ENCODE data around the gene KHDC4. TPM values are rescaled to one million over a fixed set of nuclear protein-coding genes. Genes with fewer than 3 reads are reported as not detected.

KHDC4 gene
- total RNA-seq, 1 experiment from 2014 or later, result 57.7 TPM

GRCh38 chr1:155911156-155912055 is 22.8 kb downstream of the KHDC4 start, which contains the start of gene RIT1:
Gene RIT1, minus strand, starts transcription at chr1:155911349. Its CDS starts 588 bp downstream, at chr1:155910761.
- Histone ChIP-seq H4K20me1 (ENCODE audit: control insufficient read depth, insufficient read depth, insufficient read length) (no peaks in the 10 kb centered on the region), H3K23ac (ENCODE audit: insufficient read length, low read depth, low read length) (no peak within 1 kb of the TSS), H3K79me1 (ENCODE audit: insufficient read depth, low read depth, low read length, poor library complexity, severe bottlenecking) (no peaks in the 10 kb centered on the region), H3K4me2 (ENCODE audit: insufficient read depth, insufficient read length, low read length) (peak within 1 kb of the TSS; percentile 56), H3K9ac (ENCODE audit: extremely low read depth, insufficient read length, low read length) (peak within 1 kb of the TSS; percentile 17), H3K4ac (ENCODE audit: low read depth, low read length) (no peak within 1 kb of the TSS), H4K8ac (replicated peaks; ENCODE audit: insufficient read length, low read depth, low read length) (no peak within 1 kb of the TSS), H2BK20ac (ENCODE audit: low read depth, low read length, poor library complexity, severe bottlenecking) (no peak within 1 kb of the TSS), H2AFZ (ENCODE audit: low read length) (no peak within 1 kb of the TSS), H2BK120ac (ENCODE audit: low read depth, low read length, poor library complexity, severe bottlenecking) (no peak within 1 kb of the TSS), H3K9me3 (ENCODE audit: control insufficient read depth, low read depth, low read length) (no peaks in the 10 kb centered on the region), H4K5ac (ENCODE audit: insufficient read length, low read depth, low read length) (no peak within 1 kb of the TSS), H3K14ac (ENCODE audit: insufficient read depth, low read length) (no peak within 1 kb of the TSS; the same call in 1 of the 2 replicates), H3K56ac (ENCODE audit: insufficient read length, low read depth, low read length) (no peak within 1 kb of the TSS), H3K4me1 (ENCODE audit: insufficient read depth, low read length) (no peaks in the 10 kb centered on the region), H2BK12ac (ENCODE audit: insufficient read length, low read depth, low read length) (no peak within 1 kb of the TSS), H2BK15ac (ENCODE audit: low read depth, low read length) (no peak within 1 kb of the TSS), H2AK5ac (ENCODE audit: insufficient read length, low read length) (no peak within 1 kb of the TSS), H3K18ac (ENCODE audit: insufficient read length, low read depth, low read length) (no peak within 1 kb of the TSS), H4K91ac (ENCODE audit: insufficient read length, low read depth, low read length) (no peak within 1 kb of the TSS), H2BK5ac (ENCODE audit: insufficient read length, low read length) (no peak within 1 kb of the TSS), H3K27me3 (ENCODE audit: insufficient read depth, low read length) (no peaks in the 10 kb centered on the region; the same call in 1 of the 2 replicates), H3T11ph (ENCODE audit: low read length) (no peak within 1 kb of the TSS), H3K23me2 (ENCODE audit: insufficient read length, low read depth, low read length, poor library complexity, severe bottlenecking) (peaks cover 6% of the 10 kb centered on the region), H3K27ac (ENCODE audit: insufficient read length, low read depth, low read length) (no peak within 1 kb of the TSS), H3K79me2 (ENCODE audit: insufficient read depth, low read length) (no peaks in the 10 kb centered on the region)
- peaks cover 19 to 73% (median 67%) of the 10 kb centered on the region in 3 experiments; a peak in 6 of 7 replicates for H3K36me3 Mint-ChIP-seq (ENCODE audit: insufficient read depth in 1 of 3, low read depth in 3 of 3)
- H3K9me3 Mint-ChIP-seq, result no peaks in the 10 kb centered on the region
- peak within 1 kb of the TSS; percentile 96 to 98 (median 96) for H3K27ac Mint-ChIP-seq
- H3K4me1 Mint-ChIP-seq, result peaks cover 17% of the 10 kb centered on the region in 2 experiments
- peak within 1 kb of the TSS; percentile 96 to 97 for H3K4me3 Mint-ChIP-seq
- TF ChIP-seq, protein P1, sequence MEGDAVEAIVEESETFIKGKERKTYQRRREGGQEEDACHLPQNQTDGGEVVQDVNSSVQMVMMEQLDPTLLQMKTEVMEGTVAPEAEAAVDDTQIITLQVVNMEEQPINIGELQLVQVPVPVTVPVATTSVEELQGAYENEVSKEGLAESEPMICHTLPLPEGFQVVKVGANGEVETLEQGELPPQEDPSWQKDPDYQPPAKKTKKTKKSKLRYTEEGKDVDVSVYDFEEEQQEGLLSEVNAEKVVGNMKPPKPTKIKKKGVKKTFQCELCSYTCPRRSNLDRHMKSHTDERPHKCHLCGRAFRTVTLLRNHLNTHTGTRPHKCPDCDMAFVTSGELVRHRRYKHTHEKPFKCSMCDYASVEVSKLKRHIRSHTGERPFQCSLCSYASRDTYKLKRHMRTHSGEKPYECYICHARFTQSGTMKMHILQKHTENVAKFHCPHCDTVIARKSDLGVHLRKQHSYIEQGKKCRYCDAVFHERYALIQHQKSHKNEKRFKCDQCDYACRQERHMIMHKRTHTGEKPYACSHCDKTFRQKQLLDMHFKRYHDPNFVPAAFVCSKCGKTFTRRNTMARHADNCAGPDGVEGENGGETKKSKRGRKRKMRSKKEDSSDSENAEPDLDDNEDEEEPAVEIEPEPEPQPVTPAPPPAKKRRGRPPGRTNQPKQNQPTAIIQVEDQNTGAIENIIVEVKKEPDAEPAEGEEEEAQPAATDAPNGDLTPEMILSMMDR (conservative IDR thresholded peaks at IDR 0.05), result no peak
- DNase-seq, result peak; percentile 91
- no CpG with 5 or more reads among the region's 34 CpGs for WGBS (ENCODE audit: extremely low coverage, insufficient read length, low lambda C conversion rate)
- no peaks in the 10 kb centered on the region for H3K27me3 Mint-ChIP-seq (ENCODE audit: low read depth)

All from H9 (cell line).